LNCaP clone FGC (cell line): ENCODE results near the gene MEIS2.

Source experiments
- DNase-seq: peaks from one replicate; pipeline ENCODE4 v3.0.0-alpha.2; 2011; ENCODE audit warnings: low read depth
- H3K4me3 ChIP-seq: 2 replicates; pipeline ENCODE4 v1.5.1; 2011; ENCODE audit warnings: mild to moderate bottlenecking, low read depth, low read length, control low read depth
- CTCF ChIP-seq: IDR thresholded peaks from 2 replicates; pipeline ENCODE4 v1.5.1; 2012; ENCODE audit warnings: mild to moderate bottlenecking; ENCODE audit not compliant: control insufficient read depth, insufficient read depth; ENCODE audit errors: extremely low read depth

The MEIS2 gene

DNA sequence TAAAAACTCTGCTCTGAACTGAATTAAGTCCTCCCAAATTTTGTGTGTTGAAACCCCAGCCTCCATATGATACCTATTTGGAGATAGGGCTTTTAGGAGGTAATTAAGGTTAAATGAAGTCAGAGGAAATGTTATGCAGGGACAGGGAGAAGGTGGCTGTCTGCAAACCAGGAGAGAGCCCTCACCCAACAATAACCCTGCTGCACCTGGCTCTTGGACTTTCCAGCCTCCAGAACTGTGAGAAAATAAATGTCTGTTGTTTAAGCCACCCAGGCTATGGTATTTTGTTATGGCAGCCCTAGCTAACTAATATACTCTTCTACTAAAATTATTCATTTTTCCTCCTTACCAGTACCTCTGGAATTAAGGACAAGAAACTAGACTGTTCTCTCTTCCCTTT lies 79.5 kb downstream of the MEIS2 start:
- no peak for DNase-seq
- TF ChIP-seq CTCF: no peak
- no peak overlapping the region for H3K4me3 ChIP-seq

DNA sequence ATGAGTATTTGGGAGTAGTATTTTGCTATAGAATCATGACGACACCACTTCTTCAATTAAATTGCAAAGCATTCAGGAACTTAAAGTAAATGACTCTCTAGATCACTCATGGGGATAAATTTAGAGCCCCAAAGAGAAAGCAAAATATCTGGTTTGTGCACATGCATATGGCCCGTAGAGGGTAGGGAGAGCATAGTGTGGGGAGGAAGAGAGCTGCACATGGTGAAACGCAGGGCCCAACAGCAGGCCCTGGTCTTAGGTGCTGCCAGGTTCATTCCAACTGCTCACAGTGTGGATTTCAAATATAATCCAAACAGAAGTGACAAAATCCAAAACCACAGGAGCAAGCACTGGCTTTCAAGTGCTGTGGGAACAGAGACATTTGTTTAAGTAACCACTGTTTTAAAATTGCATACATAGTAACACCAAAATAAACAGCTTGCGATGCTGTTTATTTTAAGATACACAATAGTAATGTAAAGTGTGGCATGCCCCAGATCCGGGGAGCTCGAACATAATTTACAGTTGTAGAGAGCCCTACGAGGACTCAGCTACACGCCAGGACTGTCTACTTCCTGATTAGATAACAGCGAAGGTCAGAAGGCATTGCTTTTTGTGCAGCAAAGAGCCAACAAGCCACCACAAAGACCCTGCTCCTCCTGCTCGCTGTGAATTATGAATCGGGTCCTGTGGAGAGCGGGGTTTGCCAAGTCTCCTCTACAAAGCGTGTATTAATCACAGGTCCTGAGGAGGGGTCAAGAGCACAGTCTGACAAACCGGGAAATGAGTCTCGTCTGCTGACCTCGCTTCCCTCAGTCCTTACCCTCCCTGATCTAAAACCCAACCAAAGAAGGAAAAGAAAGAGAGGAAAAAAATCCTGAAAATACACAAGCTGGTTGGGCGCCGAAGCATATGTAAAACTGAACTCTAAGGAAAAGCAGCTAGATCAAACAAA lies 80.6 kb downstream of the MEIS2 start:
- no peak for TF ChIP-seq CTCF
- no peak for DNase-seq
- H3K4me3 ChIP-seq: no peak overlapping the region

- H3K4me3 ChIP-seq: no peak overlapping the region
- no peak for TF ChIP-seq CTCF
- no peak for DNase-seq
These were observed 83.2 kb downstream of the MEIS2 start for GRCh38 chr15:37017031-37017625.

- TF ChIP-seq CTCF: no peak
- DNase-seq: no peak
- H3K4me3 ChIP-seq: no peak overlapping the region
These were observed 84.1 kb downstream of the MEIS2 start for GRCh38 chr15:37016231-37016630.

GRCh38 chr15:37015451-37015850 lies 84.9 kb downstream of the MEIS2 start:
- TF ChIP-seq CTCF: no peak
- DNase-seq: no peak
- H3K4me3 ChIP-seq: no peak overlapping the region

GRCh38 chr15:37015035-37015434 lies 85.3 kb downstream of the MEIS2 start:
- H3K4me3 ChIP-seq: no peak overlapping the region
- no peak for TF ChIP-seq CTCF
- DNase-seq: no peak
